Suprapubic skin (tissue), 4 donors: ENCODE data around the gene SLC23A3. TPM values are rescaled to one million over a fixed set of nuclear protein-coding genes. Genes with fewer than 3 reads are reported as not detected.

Experiments used
- DNase-seq, 2 donors: peaks; one replicate each; pipeline ENCODE4 v3.0.0-alpha.2; 2019; ENCODE audit warnings: low spot score in 2 of 2
- H3K27ac ChIP-seq: fragments of 200-600 bp; sonication (generic); one replicate; pipeline ENCODE4 v1.5.1; 2019
- H3K27me3 ChIP-seq: fragments of 200-600 bp; sonication (generic); one replicate; pipeline ENCODE4 v1.5.1; 2019
- H3K36me3 ChIP-seq: fragments of 200-600 bp; sonication (generic); one replicate; pipeline ENCODE4 v1.5.1; 2019
- H3K4me1 ChIP-seq: fragments of 200-600 bp; sonication (generic); one replicate; pipeline ENCODE4 v1.5.1; 2019
- H3K4me3 ChIP-seq: fragments of 200-600 bp; sonication (generic); one replicate; pipeline ENCODE4 v1.5.1; 2019; ENCODE audit warnings: mild to moderate bottlenecking
- H3K9me3 ChIP-seq: fragments of 200-600 bp; sonication (generic); one replicate; pipeline ENCODE4 v1.5.1; 2019
- EP300 ChIP-seq: sonication (generic); formaldehyde crosslinking; IDR thresholded peaks from one replicate; pipeline ENCODE4 v1.6.1; 2017; ENCODE audit warnings: antibody characterized with exemption
- POLR2A ChIP-seq, 2 donors: fragments of 450-650 bp; IDR thresholded peaks; one replicate each; pipeline ENCODE4 v1.6.1; 2017; ENCODE audit warnings: antibody characterized with exemption in 2 of 2, mild to moderate bottlenecking in 2 of 2, moderate library complexity in 2 of 2
- POLR2AphosphoS5 ChIP-seq, 3 donors: sonication (generic); formaldehyde crosslinking; IDR thresholded peaks; one replicate each; pipeline ENCODE4 v1.6.1; 2017; ENCODE audit warnings: antibody characterized with exemption in 3 of 3
- WGBS: methylation state at CpG from one replicate; pipeline ENCODE4 v1.1.5; 2018; 5-methylcytosine and 5-hydroxymethylcytosine counted together
- total RNA-seq, 4 donors: library from RNA; depleted of rRNA; stranded (reverse); fragments of >200 nt; gene quantifications; one replicate each; pipeline ENCODE4 v1.1.0, GENCODE V29; 2016
- TF ChIP-seq, protein P1 (sequence below), 2 donors: fragments of 200-600 bp in 1 of 2; fragments of 450-650 bp in 1 of 2; sonication (generic) in 1 of 2; IDR thresholded peaks; one replicate each; pipeline ENCODE4 v1.5.1; 2016 to 2019; ENCODE audit warnings: antibody characterized with exemption in 2 of 2, mild to moderate bottlenecking in 1 of 2, moderate library complexity in 1 of 2

The SLC23A3 gene
- total RNA-seq, 4 donors from 2014 or later = 2.4 to 12.6 (median 3.2) TPM

DNA sequence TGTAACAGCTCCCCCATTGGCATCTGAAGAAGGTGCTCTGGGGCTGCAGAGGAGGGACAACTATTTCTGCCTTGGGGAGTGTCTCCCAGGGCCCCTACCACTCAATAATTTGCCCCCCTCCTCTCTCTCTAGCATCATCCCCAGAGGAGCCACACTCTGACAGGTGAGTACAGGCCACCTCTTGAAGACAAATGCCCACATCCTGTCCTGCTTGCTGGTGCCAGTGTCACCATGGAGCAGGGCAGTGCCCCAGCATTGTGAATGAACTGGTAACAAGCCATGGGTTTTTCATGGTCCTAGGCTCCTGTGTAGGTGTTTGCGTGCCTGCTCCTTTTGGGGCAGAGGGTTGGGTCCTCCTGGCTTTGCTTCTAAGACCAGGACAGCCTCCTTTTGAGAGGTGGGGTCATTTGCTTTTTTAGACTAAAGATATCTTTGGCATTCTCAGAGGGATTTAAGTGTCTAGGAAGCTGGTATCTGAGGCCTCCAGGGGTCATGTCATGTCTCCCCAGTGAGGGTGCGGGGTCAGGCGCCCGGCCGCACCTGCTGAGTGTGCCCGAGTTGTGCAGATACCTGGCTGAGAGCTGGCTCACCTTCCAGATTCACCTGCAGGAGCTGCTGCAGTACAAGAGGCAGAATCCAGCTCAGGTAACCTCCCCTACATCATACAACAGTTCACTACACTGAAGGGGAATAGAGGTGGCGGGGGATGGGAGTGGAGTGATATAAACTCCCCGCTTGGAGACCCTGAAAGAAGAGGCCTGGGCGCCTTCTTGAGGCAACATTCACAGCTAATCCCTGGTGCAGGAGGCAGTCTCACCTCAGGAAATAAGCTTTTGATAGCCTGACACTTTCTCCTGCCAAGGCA lies 10.0 kb upstream of the SLC23A3 start:
- H3K27me3 ChIP-seq = no peaks in the 10 kb centered on the region
- DNase-seq = peak in 1 of 2 donors; percentile 56
- H3K9me3 ChIP-seq = no peaks in the 10 kb centered on the region
- no peak overlapping the region for H3K27ac ChIP-seq
- peak overlapping the region; percentile 85 for H3K4me3 ChIP-seq
- TF ChIP-seq EP300 = no peak
- TF ChIP-seq POLR2A (IDR thresholded peaks at IDR 0.05) = no peak
- TF ChIP-seq, protein P1, sequence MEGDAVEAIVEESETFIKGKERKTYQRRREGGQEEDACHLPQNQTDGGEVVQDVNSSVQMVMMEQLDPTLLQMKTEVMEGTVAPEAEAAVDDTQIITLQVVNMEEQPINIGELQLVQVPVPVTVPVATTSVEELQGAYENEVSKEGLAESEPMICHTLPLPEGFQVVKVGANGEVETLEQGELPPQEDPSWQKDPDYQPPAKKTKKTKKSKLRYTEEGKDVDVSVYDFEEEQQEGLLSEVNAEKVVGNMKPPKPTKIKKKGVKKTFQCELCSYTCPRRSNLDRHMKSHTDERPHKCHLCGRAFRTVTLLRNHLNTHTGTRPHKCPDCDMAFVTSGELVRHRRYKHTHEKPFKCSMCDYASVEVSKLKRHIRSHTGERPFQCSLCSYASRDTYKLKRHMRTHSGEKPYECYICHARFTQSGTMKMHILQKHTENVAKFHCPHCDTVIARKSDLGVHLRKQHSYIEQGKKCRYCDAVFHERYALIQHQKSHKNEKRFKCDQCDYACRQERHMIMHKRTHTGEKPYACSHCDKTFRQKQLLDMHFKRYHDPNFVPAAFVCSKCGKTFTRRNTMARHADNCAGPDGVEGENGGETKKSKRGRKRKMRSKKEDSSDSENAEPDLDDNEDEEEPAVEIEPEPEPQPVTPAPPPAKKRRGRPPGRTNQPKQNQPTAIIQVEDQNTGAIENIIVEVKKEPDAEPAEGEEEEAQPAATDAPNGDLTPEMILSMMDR (IDR thresholded peaks at IDR 0.05) = no peak
- no peak for TF ChIP-seq POLR2AphosphoS5 (IDR thresholded peaks at IDR 0.05)
- 91% methylated on average over 4 of the region's 9 CpGs for WGBS
- H3K36me3 ChIP-seq = peaks cover 53% of the 10 kb centered on the region
- H3K4me1 ChIP-seq = peaks cover 33% of the 10 kb centered on the region

DNA sequence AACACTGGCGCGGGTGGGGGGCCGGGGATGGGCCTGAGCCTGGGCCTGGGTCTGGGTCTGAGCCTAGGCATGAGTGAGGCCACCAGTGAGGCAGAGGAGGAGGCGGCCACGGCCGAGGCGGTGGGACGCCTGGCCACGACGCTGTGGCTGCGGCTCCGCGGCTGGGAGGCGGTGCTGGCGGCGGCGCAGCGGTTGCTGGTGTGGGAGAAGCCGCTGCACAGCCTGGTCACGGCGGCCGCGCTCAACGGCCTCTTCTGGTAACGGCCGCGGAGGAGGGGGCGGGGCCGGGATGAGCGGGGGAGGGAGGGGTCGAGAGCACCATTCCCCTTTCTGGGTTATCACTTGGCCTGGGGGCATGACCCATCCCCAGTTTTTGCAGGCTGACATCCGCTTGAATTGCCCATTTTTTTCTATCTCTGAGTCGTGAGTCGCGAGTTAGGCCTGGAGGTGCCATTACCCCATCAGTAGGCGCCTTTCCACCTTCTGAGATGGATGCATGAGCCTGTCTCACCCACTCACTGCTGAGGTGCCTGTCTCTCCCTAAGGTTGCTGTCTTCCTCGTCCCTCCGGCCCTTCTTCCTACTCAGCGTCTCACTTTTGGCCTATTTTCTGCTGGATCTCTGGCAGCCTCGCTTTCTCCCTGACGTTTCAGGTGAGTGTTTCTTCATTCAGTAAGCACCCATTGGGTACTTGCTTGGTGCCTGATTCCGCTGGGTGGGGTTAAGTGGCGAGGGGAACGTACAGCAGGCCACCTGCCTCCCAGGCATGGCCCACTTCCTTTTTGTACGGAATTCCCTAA lies 8.7 kb upstream of the SLC23A3 start:
- TF ChIP-seq EP300 = no peak
- TF ChIP-seq, protein P1 (IDR thresholded peaks at IDR 0.05) = no peak
- no peak for TF ChIP-seq POLR2A (IDR thresholded peaks at IDR 0.05)
- no peak for TF ChIP-seq POLR2AphosphoS5 (IDR thresholded peaks at IDR 0.05)
- Histone ChIP-seq H3K27me3 (no peaks in the 10 kb centered on the region), H3K27ac (peak overlapping the region; percentile 99), H3K36me3 (peaks cover 57% of the 10 kb centered on the region), H3K9me3 (no peaks in the 10 kb centered on the region), H3K4me1 (peaks cover 39% of the 10 kb centered on the region), H3K4me3 (peak overlapping the region; percentile 85)
- WGBS = 3% methylated on average over 30 of the region's 45 CpGs
- DNase-seq = peak in 1 of 2 donors; percentile 83

DNA sequence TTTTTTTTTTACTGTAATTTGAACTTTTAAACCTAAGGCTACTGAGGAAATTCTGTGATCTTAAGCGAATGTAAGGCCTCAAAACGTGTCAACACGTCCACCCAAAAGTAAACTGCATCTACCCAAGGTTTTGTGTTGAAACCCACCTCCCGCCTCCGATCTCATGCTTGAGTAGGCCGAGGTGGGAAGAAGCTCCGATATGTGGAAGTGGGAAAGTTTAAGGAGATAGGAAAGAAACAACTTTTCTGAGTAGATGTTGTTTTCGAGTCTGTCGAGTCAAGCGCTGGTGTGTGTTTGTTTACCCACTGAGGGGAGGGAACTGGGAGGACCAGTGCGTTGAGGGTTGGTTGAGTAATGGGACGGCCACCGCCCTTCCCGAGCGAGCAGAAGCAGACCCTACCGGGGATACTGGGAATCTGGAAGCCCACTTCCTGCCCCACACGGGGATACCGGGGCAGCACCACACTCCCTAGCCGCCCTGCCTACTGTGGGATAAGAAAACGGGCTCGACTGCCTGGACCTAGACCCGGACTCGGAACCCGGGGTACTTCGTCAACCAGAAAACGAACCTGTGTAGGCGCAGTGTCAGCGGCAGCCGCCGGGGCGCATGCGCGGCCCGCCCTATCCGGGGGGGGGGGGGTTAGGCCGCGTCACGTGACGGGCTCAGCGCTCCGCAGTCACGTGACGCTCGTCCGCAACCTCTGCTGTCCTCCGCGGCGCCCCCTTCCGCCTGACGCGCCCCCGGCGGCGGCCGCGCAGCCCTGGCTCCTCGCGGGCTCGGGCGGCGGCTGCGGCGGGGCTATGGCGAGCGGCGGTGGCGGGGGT lies 7.9 kb upstream of the SLC23A3 start, which contains the start of gene RETREG2:
TSS of gene RETREG2 (plus strand) at position 724 of the 825 bp plus-strand sequence. CDS start at position 802, 78 bp downstream.
- Histone ChIP-seq H3K27ac (peak within 1 kb of the TSS; percentile 99), H3K9me3 (no peaks in the 10 kb centered on the region), H3K4me3 (peak within 1 kb of the TSS; percentile 85), H3K36me3 (peaks cover 57% of the 10 kb centered on the region), H3K27me3 (no peaks in the 10 kb centered on the region), H3K4me1 (peaks cover 39% of the 10 kb centered on the region)
- TF ChIP-seq, protein P1 (IDR thresholded peaks at IDR 0.05) = peak in 1 of 2 donors; percentile 59
- peak; percentile 20 for TF ChIP-seq EP300
- peak; percentile 66 to 94 for TF ChIP-seq POLR2A (IDR thresholded peaks at IDR 0.05)
- peak; percentile 84 to 93 (median 91) for TF ChIP-seq POLR2AphosphoS5 (IDR thresholded peaks at IDR 0.05)
- under 1% methylated on average over 29 of the region's 67 CpGs for WGBS
- peak; percentile 93 to 94 for DNase-seq

DNA sequence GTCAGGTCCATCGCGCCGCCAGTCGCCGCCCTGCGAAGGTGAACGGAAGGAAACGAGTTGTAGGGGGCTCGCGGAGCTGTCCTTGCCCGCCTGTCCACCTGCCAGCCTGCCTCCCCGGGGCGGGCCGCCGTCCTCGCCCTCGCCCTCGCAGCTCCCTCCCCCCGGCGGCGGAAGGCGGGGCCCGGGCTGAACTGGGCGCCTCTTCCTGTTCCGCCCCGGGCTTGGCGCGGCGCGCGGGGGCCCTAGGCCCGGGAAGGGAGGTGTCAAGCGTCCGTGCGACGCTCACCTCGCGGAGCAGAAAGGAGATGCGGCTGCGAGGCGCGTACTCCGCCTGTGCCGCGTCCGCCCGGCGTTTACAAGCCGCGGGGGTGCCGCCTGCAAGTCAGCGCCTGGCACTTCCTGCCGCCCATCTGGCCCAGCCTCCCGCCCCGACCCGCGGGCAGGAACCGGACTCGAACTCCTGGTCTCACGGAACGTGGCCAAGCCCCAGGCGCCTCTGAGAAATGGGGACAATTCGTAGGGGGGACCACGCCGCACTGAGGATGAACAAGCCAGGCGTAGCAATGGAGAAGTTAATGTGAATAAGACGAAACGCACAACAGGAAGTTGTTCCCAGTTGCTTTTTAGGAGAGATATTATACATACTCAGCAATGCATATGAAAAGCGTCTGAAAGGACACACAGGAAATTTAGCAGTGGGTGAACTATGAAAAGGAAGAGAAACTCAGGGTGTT lies 7.2 kb upstream of the SLC23A3 start, which contains the start of gene CNPPD1:
TSS of gene CNPPD1 (minus strand) at position 108 of the 734 bp plus-strand sequence. CDS start at position 11, 97 bp downstream.
- peaks cover 56% of the 10 kb centered on the region for H3K36me3 ChIP-seq
- peak; percentile 92 to 93 for DNase-seq
- peak within 1 kb of the TSS; percentile 85 for H3K4me3 ChIP-seq
- peaks cover 39% of the 10 kb centered on the region for H3K4me1 ChIP-seq
- H3K27me3 ChIP-seq = no peaks in the 10 kb centered on the region
- TF ChIP-seq, protein P1 (IDR thresholded peaks at IDR 0.05) = no peak
- TF ChIP-seq POLR2AphosphoS5 (IDR thresholded peaks at IDR 0.05) (peak; percentile 81 to 94 (median 82)), EP300 (no peak), POLR2A (IDR thresholded peaks at IDR 0.05) (peak; percentile 83 to 88)
- no peaks in the 10 kb centered on the region for H3K9me3 ChIP-seq
- H3K27ac ChIP-seq = peak within 1 kb of the TSS; percentile 99
- 1% methylated on average over 38 of the region's 69 CpGs for WGBS
